B cell (primary cell): ENCODE data around the gene PARP16. TPM values are rescaled to one million over a fixed set of nuclear protein-coding genes. Genes with fewer than 3 reads are reported as not detected.
A peak's percentile ranks its signal among the peaks of the same experiment; 100 is the strongest.
"Not testable (repeated sequence)": the region's sequence is repeated elsewhere in the genome, so short reads cannot be mapped to it uniquely, and the experiment has no call there.

Experiments used
- ATAC-seq: fragments of 200-7000 bp; cut with Tn5 transposase; one replicate; pipeline ENCODE4 v1.10.0; 2021; ENCODE audit warnings: low read depth, mild to moderate bottlenecking, moderate number of reproducible peaks, moderate library complexity
- CTCF ChIA-PET: fragments of 350-600 bp; sonication (Branson Sonifier 250); formaldehyde crosslinking; loops from one replicate; lab custom pipeline; 2021; ENCODE audit warnings: antibody characterized with exemption, inconsistent platforms; lab: Charles Lee
- POLR2A ChIA-PET: fragments of 350-600 bp; sonication (Branson Sonifier 250); formaldehyde crosslinking; loops from one replicate; lab custom pipeline; 2021; ENCODE audit warnings: antibody characterized with exemption; lab: Charles Lee
- DNase-seq: peaks from one replicate; pipeline ENCODE4 v3.0.0; 2013
- H2AFZ ChIP-seq: 2 replicates; pipeline ENCODE4 v1.6.1; 2012; ENCODE audit warnings: mild to moderate bottlenecking, low read depth, low read length; ENCODE audit not compliant: insufficient read depth, poor library complexity, severe bottlenecking
- H3K27ac ChIP-seq, 2 donors: 1 replicate in 1 of 2; 2 replicates in 1 of 2; pipeline ENCODE4 v1.5.1; 2012 to 2013; ENCODE audit warnings: low read length in 2 of 2, mild to moderate bottlenecking in 2 of 2, moderate library complexity in 1 of 2
- H3K27me3 ChIP-seq, 4 experiments: fragments of 200-600 bp in 1 of 4; sonication (generic) in 1 of 4; replicated peaks in 1 of 4; 1 replicate in 2 of 4; 2 replicates in 2 of 4; pipeline versions ENCODE4 v1.6.1 to v1.7.0; 2013 to 2016; ENCODE audit warnings: low read length in 3 of 4, mild to moderate bottlenecking in 2 of 4, mixed read lengths in 1 of 4, moderate library complexity in 1 of 4; ENCODE audit not compliant: insufficient read depth in 4 of 4, control insufficient read depth in 3 of 4; ENCODE audit errors: control extremely low read depth in 1 of 4
- H3K36me3 ChIP-seq, 2 experiments: replicated peaks in 1 of 2; 1 replicate in 1 of 2; 2 replicates in 1 of 2; pipeline versions ENCODE4 v1.6.1 to v1.7.1; 2013; ENCODE audit warnings: low read length in 1 of 2; ENCODE audit not compliant: insufficient read depth in 2 of 2, control insufficient read depth in 1 of 2; ENCODE audit errors: control extremely low read depth in 1 of 2, extremely low read depth in 1 of 2
- H3K4me1 ChIP-seq, 2 donors: fragments of 200-600 bp in 1 of 2; sonication (generic) in 1 of 2; 1 replicate in 1 of 2; 2 replicates in 1 of 2; pipeline versions ENCODE4 v1.5.1 to v1.6.1; 2013 to 2017; ENCODE audit warnings: low read length in 2 of 2; ENCODE audit not compliant: control insufficient read depth in 2 of 2, insufficient read depth in 2 of 2
- H3K4me2 ChIP-seq: replicated peaks from 2 replicates; pipeline ENCODE3; 2012; ENCODE audit warnings: mild to moderate bottlenecking, low read depth, low read length; ENCODE audit not compliant: poor library complexity, severe bottlenecking
- H3K4me3 ChIP-seq, 5 experiments: fragments of 200-600 bp in 1 of 5; sonication (generic) in 1 of 5; 1 replicate in 3 of 5; 2 replicates in 2 of 5; pipeline versions ENCODE4 v1.5.1 to v1.7.0; 2011 to 2016; ENCODE audit warnings: low read length in 4 of 5, mild to moderate bottlenecking in 4 of 5, low read depth in 2 of 5, control low read depth in 1 of 5, moderate library complexity in 1 of 5; ENCODE audit not compliant: insufficient read depth in 1 of 5; ENCODE audit errors: control extremely low read depth in 1 of 5, extremely low read depth in 1 of 5
- H3K79me2 ChIP-seq: fragments of 200-600 bp; sonication (generic); one replicate; pipeline ENCODE4 v1.6.0; 2016; ENCODE audit warnings: low read length; ENCODE audit not compliant: control insufficient read depth, insufficient read depth
- H3K9ac ChIP-seq: fragments of 200-600 bp; sonication (generic); 2 replicates; pipeline ENCODE4 v1.6.1; 2017; ENCODE audit warnings: mild to moderate bottlenecking, low read length, moderate library complexity
- H3K9me3 ChIP-seq, 3 donors: one replicate each; pipeline versions ENCODE4 v1.6.1 to v1.7.1; 2013; ENCODE audit warnings: low read length in 2 of 3; ENCODE audit not compliant: control insufficient read depth in 2 of 3, insufficient read depth in 1 of 3; ENCODE audit errors: control extremely low read depth in 1 of 3
- H4K20me1 ChIP-seq: 2 replicates; pipeline ENCODE4 v1.6.0; 2012; ENCODE audit warnings: mild to moderate bottlenecking, low read length; ENCODE audit not compliant: insufficient read depth, control insufficient read depth, poor library complexity, severe bottlenecking
- H3K27ac Mint-ChIP-seq: one replicate; pipeline ENCODE4 v1.8.0; 2021; ENCODE audit warnings: mixed read lengths
- H3K27me3 Mint-ChIP-seq: one replicate; pipeline ENCODE4 v1.8.0; 2021; ENCODE audit warnings: mixed read lengths
- H3K4me1 Mint-ChIP-seq: one replicate; pipeline ENCODE4 v1.8.0; 2021; ENCODE audit warnings: mixed read lengths
- H3K4me3 Mint-ChIP-seq: one replicate; pipeline ENCODE4 v1.8.0; 2021; ENCODE audit warnings: mixed read lengths
- H3K9me3 Mint-ChIP-seq: one replicate; pipeline ENCODE4 v1.8.0; 2022; ENCODE audit warnings: mixed read lengths; ENCODE audit not compliant: insufficient read depth
- CTCF ChIP-seq: fragments of 200-600 bp; IDR thresholded peaks from one replicate; pipeline ENCODE4 v1.8.0; 2022; ENCODE audit warnings: antibody characterized with exemption, mild to moderate bottlenecking
- EZH2 ChIP-seq: IDR thresholded peaks from 2 replicates; pipeline ENCODE4 v1.6.1; 2012; ENCODE audit warnings: borderline replicate concordance, low read depth, mild to moderate bottlenecking, moderate library complexity, low read length; ENCODE audit not compliant: insufficient read depth, poor library complexity, severe bottlenecking
- WGBS: methylation state at CpG from one replicate; pipeline ENCODE4 v1.1.5; 2013; ENCODE audit warnings: missing lambda C conversion rate; ENCODE audit not compliant: insufficient coverage; 5-methylcytosine and 5-hydroxymethylcytosine counted together
- intact Hi-C: fragments of 100-400 bp; cut with micrococcal nuclease; formaldehyde crosslinking; loops from one replicate; pipeline ENCODE4 v1.10.0; 2022
- polyA plus RNA-seq: library from polyadenylated mRNA; depleted of rRNA; stranded (reverse); fragments of >200 nt; gene quantifications from 2 replicates; pipeline ENCODE4 v1.2.3, GENCODE V29; 2012
- total RNA-seq, 2 donors: library from RNA; stranded (reverse); fragments of 120-200 nt in 1 of 2; gene quantifications; 1 replicate in 1 of 2; 2 replicates in 1 of 2; pipeline versions ENCODE4 v1.2.3 to v1.2.4, GENCODE V29; 2013 to 2022

Gene PARP16
- total and polyA plus RNA-seq, 2 donors (not counting 1 experiment from before 2014, with no cell fraction given) = 18.2 to 19.1 TPM

GRCh38 chr15:65275104-65275727 lies 11.5 kb downstream of the PARP16 start:
- TF ChIP-seq EZH2 (no peak), CTCF (no peak)
- ATAC-seq (no peak), DNase-seq (no peak)
- no peak overlapping the region for H3K27ac Mint-ChIP-seq
- H3K9me3 ChIP-seq = no peaks in the 10 kb centered on the region
- no peak overlapping the region for H3K4me3 Mint-ChIP-seq
- no peak overlapping the region for H3K9ac ChIP-seq
- H3K36me3 ChIP-seq = peaks cover 2 to 7% of the 10 kb centered on the region in 2 experiments
- no peak overlapping the region for H3K27ac ChIP-seq
- no peaks in the 10 kb centered on the region for H3K4me1 Mint-ChIP-seq
- ChIA-PET POLR2A (no interaction called here), CTCF (interaction anchor here (1.0 kb wide), 1 partner anchor 11 kb away, joined by 4 read pairs; no protein-coding TSS in a partner anchor)
- H4K20me1 ChIP-seq = peaks cover 11% of the 10 kb centered on the region
- no peaks in the 10 kb centered on the region for H3K27me3 Mint-ChIP-seq
- no peaks in the 10 kb centered on the region for H3K9me3 Mint-ChIP-seq
- intact Hi-C loops = no loop called here
- H3K27me3 ChIP-seq = no peaks in the 10 kb centered on the region
- no peak overlapping the region for H2AFZ ChIP-seq
- 90% methylated on average over 3 of the region's 4 CpGs for whole genome bisulfite sequencing
- no peak overlapping the region for H3K4me2 ChIP-seq
- peaks cover 18% of the 10 kb centered on the region for H3K79me2 ChIP-seq
- H3K4me3 ChIP-seq = no peak overlapping the region
- H3K4me1 ChIP-seq = no peaks in the 10 kb centered on the region

GRCh38 chr15:65270811-65271545 lies 15.7 kb downstream of the PARP16 start:
- peak; percentile 10 for TF ChIP-seq CTCF
- H3K4me1 ChIP-seq, H3K9me3 ChIP-seq, H3K9me3 Mint-ChIP-seq, H3K4me3 Mint-ChIP-seq, H3K4me3 ChIP-seq, H3K27me3 ChIP-seq, H3K79me2 ChIP-seq, intact Hi-C loops, H3K4me2 ChIP-seq, H3K27ac Mint-ChIP-seq, ATAC-seq, H3K4me1 Mint-ChIP-seq, H4K20me1 ChIP-seq, H2AFZ ChIP-seq, H3K9ac ChIP-seq, H3K27me3 Mint-ChIP-seq, H3K27ac ChIP-seq: not testable (repeated sequence)
- peak; percentile 24 for DNase-seq
- WGBS = 80% methylated on average over 8 of the region's 15 CpGs
- POLR2A ChIA-PET = interaction anchor here (0.9 kb wide), 1 partner anchor 15 kb away, joined by 5 read pairs; the partner anchor contains the start of gene PARP16
- peaks cover 5 to 24% of the 10 kb centered on the region in 2 experiments for H3K36me3 ChIP-seq
- CTCF ChIA-PET = interaction anchor here (0.6 to 1.5 kb wide), 8 partner anchors 13 to 237 kb away, joined by 3 to 5 read pairs (median 3); partner anchors contain the start of gene PARP16
